Prostate gland (tissue), 2 donors: ENCODE measurements around the gene GRK4.
"Not testable (repeated sequence)": the region's sequence is repeated elsewhere in the genome, so short reads cannot be mapped to it uniquely, and the experiment has no call there.

Experiments used
- POLR2A ChIP-seq: fragments of 450-650 bp; IDR thresholded peaks from one replicate; pipeline ENCODE4 v1.6.1; 2016; ENCODE audit warnings: antibody characterized with exemption, mild to moderate bottlenecking
- TF ChIP-seq, protein P1 (sequence below), 4 experiments: fragments of 200-600 bp in 2 of 4; fragments of 450-650 bp in 2 of 4; sonication (generic) in 2 of 4; IDR thresholded peaks; 1 replicate in 3 of 4; 2 replicates in 1 of 4; pipeline ENCODE4 v1.5.1; 2016 to 2019; ENCODE audit warnings: antibody characterized with exemption in 4 of 4, mild to moderate bottlenecking in 2 of 4, moderate library complexity in 2 of 4

GRCh38 chr4:2918714-2919113 lies 44.7 kb upstream of the GRK4 start:
- TF ChIP-seq, protein P1, sequence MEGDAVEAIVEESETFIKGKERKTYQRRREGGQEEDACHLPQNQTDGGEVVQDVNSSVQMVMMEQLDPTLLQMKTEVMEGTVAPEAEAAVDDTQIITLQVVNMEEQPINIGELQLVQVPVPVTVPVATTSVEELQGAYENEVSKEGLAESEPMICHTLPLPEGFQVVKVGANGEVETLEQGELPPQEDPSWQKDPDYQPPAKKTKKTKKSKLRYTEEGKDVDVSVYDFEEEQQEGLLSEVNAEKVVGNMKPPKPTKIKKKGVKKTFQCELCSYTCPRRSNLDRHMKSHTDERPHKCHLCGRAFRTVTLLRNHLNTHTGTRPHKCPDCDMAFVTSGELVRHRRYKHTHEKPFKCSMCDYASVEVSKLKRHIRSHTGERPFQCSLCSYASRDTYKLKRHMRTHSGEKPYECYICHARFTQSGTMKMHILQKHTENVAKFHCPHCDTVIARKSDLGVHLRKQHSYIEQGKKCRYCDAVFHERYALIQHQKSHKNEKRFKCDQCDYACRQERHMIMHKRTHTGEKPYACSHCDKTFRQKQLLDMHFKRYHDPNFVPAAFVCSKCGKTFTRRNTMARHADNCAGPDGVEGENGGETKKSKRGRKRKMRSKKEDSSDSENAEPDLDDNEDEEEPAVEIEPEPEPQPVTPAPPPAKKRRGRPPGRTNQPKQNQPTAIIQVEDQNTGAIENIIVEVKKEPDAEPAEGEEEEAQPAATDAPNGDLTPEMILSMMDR (IDR thresholded peaks at IDR 0.05): not testable (repeated sequence)
- TF ChIP-seq POLR2A: not testable (repeated sequence)
